GM21825 (cell line): ENCODE measurements around the gene G6PC1.
"Not testable (repeated sequence)": the region's sequence is repeated elsewhere in the genome, so short reads cannot be mapped to it uniquely, and the experiment has no call there.

Source experiments
- ATAC-seq: cut with Tn5 transposase; IDR thresholded peaks from one replicate; pipeline ENCODE4 v1.9.1; 2021; ENCODE audit warnings: mild to moderate bottlenecking, moderate library complexity; ENCODE audit not compliant: unreplicated experiment

The G6PC1 gene

DNA sequence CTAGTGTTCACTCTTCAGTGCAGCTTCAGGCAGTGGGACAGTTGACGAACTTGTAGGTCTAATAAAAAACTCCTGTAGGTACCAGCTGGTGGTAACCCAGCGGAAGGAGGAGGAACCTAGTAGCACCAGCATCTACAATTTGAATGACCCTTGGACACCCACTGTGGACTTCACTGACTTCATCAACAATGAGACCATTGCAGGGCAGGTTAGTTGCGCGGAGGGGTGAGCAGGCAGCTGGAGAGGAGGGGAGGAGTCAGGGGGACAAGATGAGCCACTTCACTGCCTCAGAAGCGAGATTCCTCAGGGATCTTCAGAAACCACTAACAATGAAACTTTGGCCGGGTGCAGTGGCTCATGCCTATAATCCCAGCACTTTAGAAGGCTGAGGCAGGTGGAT, 27.3 kb upstream of the G6PC1 start:
- ATAC-seq: no peak

DNA sequence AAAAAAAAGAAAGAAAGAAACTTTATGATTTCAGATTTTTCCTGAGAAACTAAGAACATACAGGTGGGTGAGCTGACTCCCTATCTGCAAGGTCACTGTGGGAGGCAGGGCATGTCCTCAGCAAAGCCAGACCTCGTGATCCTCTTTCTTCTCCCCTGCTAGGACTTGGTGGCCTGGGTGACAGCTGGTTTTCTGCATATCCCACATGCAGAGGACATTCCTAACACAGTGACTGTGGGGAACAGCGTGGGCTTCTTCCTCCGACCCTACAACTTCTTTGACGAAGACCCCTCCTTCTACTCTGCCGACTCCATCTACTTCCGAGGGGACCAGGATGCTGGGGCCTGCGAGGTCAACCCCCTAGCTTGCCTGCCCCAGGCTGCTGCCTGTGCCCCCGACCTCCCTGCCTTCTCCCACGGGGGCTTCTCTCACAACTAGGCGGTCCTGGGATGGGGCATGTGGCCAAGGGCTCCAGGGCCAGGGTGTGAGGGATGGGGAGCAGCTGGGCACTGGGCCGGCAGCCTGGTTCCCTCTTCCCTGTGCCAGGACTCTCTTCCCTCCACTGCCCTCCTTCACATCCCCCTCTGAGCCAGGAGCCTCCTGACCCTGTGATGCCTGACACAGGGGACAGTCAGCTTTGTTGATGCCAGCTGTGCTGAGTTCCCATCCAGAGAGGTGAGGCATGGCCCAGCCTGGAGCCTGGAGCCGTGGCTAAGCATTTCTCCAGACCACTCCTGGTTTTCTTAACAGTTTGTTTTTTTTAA, 26.5 kb upstream of the G6PC1 start:
- not testable (repeated sequence) for ATAC-seq

DNA sequence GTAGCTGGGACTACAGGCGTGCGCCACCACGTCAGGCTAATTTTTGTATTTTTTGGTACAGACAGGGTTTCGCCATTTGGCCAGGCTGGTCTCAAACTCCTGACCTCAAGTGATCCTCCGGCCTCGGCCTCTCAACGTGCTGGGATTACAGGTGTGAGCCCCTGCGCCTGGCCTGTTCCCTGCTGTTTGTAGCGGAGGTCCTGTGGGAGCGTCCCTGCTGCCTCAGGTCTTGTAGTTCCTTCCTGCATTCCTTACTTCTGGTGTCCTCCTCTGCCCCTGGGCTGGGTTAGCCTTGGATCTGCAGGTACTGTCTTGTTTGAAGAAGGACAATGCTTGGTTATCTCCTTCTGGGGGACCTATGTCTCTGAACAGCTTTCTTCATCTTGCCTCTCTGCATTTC, 23.6 kb upstream of the G6PC1 start:
- ATAC-seq: no peak

DNA sequence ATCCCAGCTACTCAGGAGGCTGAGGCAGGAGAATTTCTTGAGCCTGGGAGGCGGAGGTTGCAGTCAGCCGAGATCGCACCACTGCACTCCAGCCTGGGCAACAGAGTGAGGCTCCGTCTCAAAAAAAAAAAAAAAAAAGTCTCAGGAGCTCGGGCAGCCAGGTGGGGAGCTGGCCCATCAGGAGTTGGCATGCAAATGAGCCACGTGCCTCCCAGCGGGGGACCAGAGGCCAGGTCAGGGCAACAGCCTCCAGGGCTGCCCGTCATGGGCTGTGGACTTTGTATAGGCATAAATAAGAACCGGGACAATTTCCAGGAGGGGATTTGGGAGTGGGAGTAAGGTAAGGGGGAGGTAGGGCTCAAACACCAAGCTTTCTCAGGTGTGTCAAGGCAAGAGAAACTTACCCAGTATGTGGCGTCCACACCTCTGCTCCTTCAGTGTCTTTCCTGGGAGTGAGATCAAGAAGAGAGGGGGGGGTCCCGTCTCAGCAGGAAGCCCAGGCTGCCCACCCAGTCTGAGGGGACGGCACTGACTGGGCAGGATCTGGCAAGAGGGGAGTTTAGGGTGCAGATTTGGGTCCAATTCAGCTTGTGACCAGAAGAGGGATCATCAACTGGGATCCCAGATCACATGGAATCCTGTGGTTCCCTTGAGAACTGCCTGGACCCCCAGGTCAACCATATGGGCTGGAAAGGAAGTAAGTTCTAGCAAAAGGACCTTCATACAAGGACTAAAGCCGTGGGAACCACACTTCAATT, 22.3 kb upstream of the G6PC1 start:
- ATAC-seq: no peak

GRCh38 chr17:42878924-42879595, 21.5 kb upstream of the G6PC1 start:
- ATAC-seq: no peak

GRCh38 chr17:42879596-42879985, 21.0 kb upstream of the G6PC1 start:
- no peak for ATAC-seq

- ATAC-seq: no peak
These were observed 19.8 kb upstream of the G6PC1 start for GRCh38 chr17:42880776-42881310.

DNA sequence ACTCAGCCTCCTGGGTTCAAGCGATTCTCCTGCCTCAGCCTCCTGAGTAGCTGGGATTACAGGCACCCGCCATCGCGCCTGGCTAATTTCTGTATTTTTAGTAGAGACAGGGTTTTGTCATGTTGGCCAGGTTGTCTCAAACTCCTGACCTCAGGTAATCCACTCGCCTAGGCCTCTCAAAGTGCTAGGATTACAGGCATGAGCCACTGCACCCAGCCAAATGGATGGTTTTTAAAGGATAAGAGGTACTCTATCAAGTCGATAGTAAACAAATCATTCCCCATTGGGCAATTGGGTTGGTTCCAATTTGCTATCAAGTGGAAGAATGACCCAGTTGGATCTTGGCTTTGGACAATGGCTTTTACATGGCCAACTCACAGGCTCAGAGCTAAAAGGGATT, 18.9 kb upstream of the G6PC1 start:
- not testable (repeated sequence) for ATAC-seq

GRCh38 chr17:42882166-42882565, 18.4 kb upstream of the G6PC1 start:
- ATAC-seq: no peak

- no peak for ATAC-seq
These were observed 16.6 kb upstream of the G6PC1 start for GRCh38 chr17:42883802-42884558.

GRCh38 chr17:42885806-42886205, 14.8 kb upstream of the G6PC1 start:
- not testable (repeated sequence) for ATAC-seq

DNA sequence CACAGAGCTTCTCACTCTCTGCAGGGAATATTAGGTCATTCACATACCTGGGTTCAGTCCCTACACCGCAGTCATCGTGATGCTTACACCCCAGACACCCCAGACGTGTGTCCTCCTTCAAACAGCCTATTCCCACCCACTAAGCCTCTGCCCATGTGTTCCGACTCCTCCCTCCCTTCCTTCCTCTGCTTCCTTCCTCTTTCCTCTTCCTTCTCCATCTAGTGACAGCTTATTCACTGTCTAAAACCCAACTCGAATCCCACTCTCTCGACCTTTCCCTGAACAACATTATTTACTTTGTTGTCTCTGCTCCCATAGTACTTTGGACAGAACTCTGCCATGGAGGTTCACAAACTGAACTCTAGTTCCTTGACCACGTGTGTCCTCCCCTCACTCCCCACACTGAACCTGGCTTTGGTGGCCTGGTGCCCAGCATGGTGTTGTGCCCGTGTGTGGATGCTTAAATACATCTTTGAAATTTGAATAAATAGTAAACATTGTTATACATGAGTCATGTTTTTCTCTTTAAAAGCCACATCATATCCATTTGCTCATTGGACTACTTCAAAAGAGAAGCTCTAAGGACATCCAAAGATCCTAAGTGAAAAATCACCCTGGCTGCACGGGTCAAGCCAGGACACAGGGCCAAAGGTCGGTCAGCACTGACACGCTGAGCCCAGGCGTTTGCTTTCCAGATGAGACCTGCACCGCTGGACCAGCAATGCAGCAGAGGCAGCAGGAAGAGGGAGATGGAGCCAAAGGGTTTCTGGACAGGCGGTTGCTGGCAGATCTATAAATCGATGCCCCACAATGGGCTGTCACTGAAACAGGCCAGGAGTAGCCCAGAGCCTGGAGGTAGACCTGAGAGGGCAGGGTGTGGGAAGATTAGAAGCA, 14.1 kb upstream of the G6PC1 start:
- ATAC-seq: no peak

DNA sequence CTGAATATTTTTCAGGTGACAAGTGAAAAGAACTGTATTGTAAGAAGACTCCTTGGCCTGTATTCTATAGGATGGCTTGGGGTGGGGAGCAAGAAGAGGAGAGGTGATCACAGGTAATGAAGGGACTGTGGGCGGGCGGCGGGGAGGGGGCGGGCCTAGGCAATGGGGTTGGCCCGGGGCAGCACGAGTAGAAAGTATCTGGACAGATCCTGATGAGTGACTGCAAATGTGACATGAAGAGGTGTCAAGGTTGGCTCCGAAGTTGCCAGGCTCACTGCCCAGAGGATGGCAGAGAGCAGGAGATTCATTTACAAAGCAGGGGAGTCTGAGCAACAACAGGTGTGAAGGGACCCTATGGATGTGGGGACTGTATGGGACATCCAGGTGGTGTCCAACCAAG, 10.8 kb upstream of the G6PC1 start:
- ATAC-seq: no peak

GRCh38 chr17:42891539-42892152, 9.0 kb upstream of the G6PC1 start:
- ATAC-seq: no peak

DNA sequence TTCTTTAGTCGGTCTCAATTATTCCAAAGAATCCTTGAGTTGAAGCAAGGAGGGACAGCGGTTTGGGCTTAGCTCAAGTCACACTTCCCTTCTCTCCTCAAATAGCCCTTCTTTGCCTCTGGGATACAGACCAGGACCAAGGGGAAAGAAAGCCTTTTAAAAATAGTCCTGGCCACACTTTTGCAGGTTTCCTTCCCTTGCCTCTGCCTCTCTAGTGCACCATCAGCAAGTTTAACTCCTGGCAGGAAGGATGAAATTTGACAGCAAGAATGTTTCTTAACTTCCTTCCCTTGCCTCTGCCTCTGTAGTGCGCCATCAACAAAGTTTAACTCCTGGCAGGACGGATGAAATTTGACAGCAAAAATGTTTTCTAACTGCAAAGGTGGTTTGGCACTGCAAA, 7.2 kb upstream of the G6PC1 start:
- no peak for ATAC-seq

- ATAC-seq: no peak
These were observed 6.1 kb upstream of the G6PC1 start for GRCh38 chr17:42894283-42895184.

GRCh38 chr17:42895185-42895555, 5.4 kb upstream of the G6PC1 start:
- no peak for ATAC-seq

GRCh38 chr17:42898147-42898811, 2.3 kb upstream of the G6PC1 start:
- no peak for ATAC-seq
